Aorta (tissue), 5 donors: Measurements from ENCODE around the gene SIM1. TPM values are rescaled to one million over a fixed set of nuclear protein-coding genes. Genes with fewer than 3 reads are reported as not detected.

Source experiments
- ATAC-seq: fragments of 200-7000 bp; cut with Tn5 transposase; one replicate; pipeline ENCODE4 v1.9.1; 2022; ENCODE audit warnings: moderate library complexity; ENCODE audit not compliant: low FRiP score
- DNase-seq, 2 donors: peaks; one replicate each; pipeline ENCODE4 v3.0.0-alpha.2; 2020
- H3K27ac ChIP-seq, 2 donors: one replicate each; pipeline ENCODE4 v1.5.1; 2013; ENCODE audit warnings: low read length in 2 of 2, mild to moderate bottlenecking in 2 of 2, moderate library complexity in 2 of 2, control low read depth in 1 of 2, inconsistent platforms in 1 of 2, low read depth in 1 of 2
- H3K27me3 ChIP-seq, 2 donors: one replicate each; pipeline ENCODE4 v1.6.1; 2013; ENCODE audit warnings: control low read depth in 1 of 2, low read length in 1 of 2, mild to moderate bottlenecking in 1 of 2, moderate library complexity in 1 of 2; ENCODE audit not compliant: insufficient read depth in 2 of 2, control insufficient read depth in 1 of 2
- H3K36me3 ChIP-seq, 2 donors: one replicate each; pipeline ENCODE4 v1.6.1; 2013; ENCODE audit warnings: control low read depth in 1 of 2, low read length in 1 of 2, mild to moderate bottlenecking in 1 of 2; ENCODE audit not compliant: insufficient read depth in 2 of 2, control insufficient read depth in 1 of 2
- H3K4me1 ChIP-seq, 2 donors: one replicate each; pipeline ENCODE4 v1.6.1; 2013; ENCODE audit warnings: low read length in 2 of 2, control low read depth in 1 of 2, mild to moderate bottlenecking in 1 of 2, moderate library complexity in 1 of 2; ENCODE audit not compliant: insufficient read depth in 2 of 2, control insufficient read depth in 1 of 2
- H3K4me3 ChIP-seq, 2 donors: one replicate each; pipeline ENCODE4 v1.5.1; 2013; ENCODE audit warnings: low read length in 2 of 2, control low read depth in 1 of 2, mild to moderate bottlenecking in 1 of 2
- H3K9me3 ChIP-seq: one replicate; pipeline ENCODE4 v1.6.1; 2013; ENCODE audit warnings: mild to moderate bottlenecking, low read length; ENCODE audit not compliant: control insufficient read depth
- WGBS, 2 donors: extraction: QIAGEN DNeasy Blood & Tissue Kit; methylation state at CpG; one replicate each; pipeline ENCODE4 v1.1.7; 2013; 5-methylcytosine and 5-hydroxymethylcytosine counted together
- intact Hi-C, 2 donors: fragments of 100-400 bp; cut with DNase I; formaldehyde crosslinking; loops; one replicate each; pipeline versions ENCODE4 v1.14.2 to v1.15.0; 2022
- polyA plus RNA-seq, 2 donors: library from polyadenylated mRNA; stranded (reverse); fragments of 200-250 nt; gene quantifications; one replicate each; pipeline ENCODE4 v1.2.3, GENCODE V29; 2013
- total RNA-seq, 2 donors: library from RNA; stranded (reverse); fragmentation: NEBNext Ultra II Directional; extraction: Animal tissue kit (Norgen Biotek cat#: 25700); gene quantifications; one replicate each; pipeline ENCODE4 v1.2.1, GENCODE V29; 2021
- donor health status: healthy with polysubstance abuse.
- donor health status: Bipolar disorder and iron deficiency.
- donor health status: DM: no; HTN: no; CAD: no.
- donor health status: DM: no; HTN: no; CAD: no.
- donor health status: DM: yes; HTN: yes; CAD: no.

Gene SIM1
- total and polyA plus RNA-seq, 4 donors: 0.10 TPM; not detected in 3

- Histone ChIP-seq H3K36me3 (no peaks in the 10 kb centered on the region), H3K9me3 (peaks cover 1% of the 10 kb centered on the region), H3K27me3 (no peaks in the 10 kb centered on the region), H3K4me3 (no peak overlapping the region), H3K27ac (no peak overlapping the region), H3K4me1 (no peaks in the 10 kb centered on the region)
- intact Hi-C loops: loop anchor here in 1 of 2 donors (10.0 kb wide), 1 partner anchor 173 kb away; no protein-coding TSS in a partner anchor
- ATAC-seq (no peak), DNase-seq (no peak)
- WGBS, 2 donors: 71 to 73% methylated on average over 13 of the region's 13 CpGs
These were observed 27.4 kb upstream of the SIM1 start for GRCh38 chr6:100491952-100492670.

DNA sequence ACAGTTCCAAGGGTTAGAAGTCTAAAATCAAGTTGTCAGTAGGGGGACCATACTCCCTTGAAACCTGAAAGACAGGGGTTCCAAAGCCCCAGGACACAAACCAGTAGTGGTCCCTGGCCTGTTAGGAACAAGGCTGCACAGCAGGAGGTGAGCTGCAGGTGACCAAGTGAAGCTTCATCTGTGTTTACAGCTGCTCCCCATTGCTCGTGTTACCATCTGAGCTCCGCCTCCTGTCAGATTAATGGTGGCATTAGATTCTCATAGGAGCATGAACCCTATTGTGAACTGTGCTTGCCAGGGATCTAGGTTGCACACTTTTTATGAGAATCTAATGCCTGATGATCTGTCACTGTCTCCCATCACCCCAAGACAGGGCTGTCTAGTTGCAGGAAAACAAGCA lies 25.3 kb upstream of the SIM1 start:
- intact Hi-C loops: loop anchor here in 1 of 2 donors (10.0 kb wide), 1 partner anchor 175 kb away; no protein-coding TSS in a partner anchor

GRCh38 chr6:100488244-100488643 lies 23.5 kb upstream of the SIM1 start:
- WGBS, 2 donors: 79 to 85% methylated on average over 5 of the region's 5 CpGs
- ATAC-seq: no peak
- intact Hi-C loops: loop anchor here in 1 of 2 donors (10.0 kb wide), 1 partner anchor 483 kb away; no protein-coding TSS in a partner anchor
- peaks cover 1% of the 10 kb centered on the region for H3K9me3 ChIP-seq
- no peak overlapping the region for H3K27ac ChIP-seq
- H3K36me3 ChIP-seq: no peaks in the 10 kb centered on the region
- DNase-seq: no peak
- H3K27me3 ChIP-seq: no peaks in the 10 kb centered on the region
- H3K4me3 ChIP-seq: no peak overlapping the region
- H3K4me1 ChIP-seq: no peaks in the 10 kb centered on the region

More for the DNA sequence above, 25.3 kb upstream of the SIM1 start:
- H3K27me3 ChIP-seq: no peaks in the 10 kb centered on the region
- DNase-seq (no peak), ATAC-seq (no peak)
- peaks cover 1% of the 10 kb centered on the region for H3K9me3 ChIP-seq
- H3K4me3 ChIP-seq: no peak overlapping the region
- H3K4me1 ChIP-seq: no peaks in the 10 kb centered on the region
- 90 to 92% methylated on average over 2 of the region's 2 CpGs for WGBS, 2 donors
- H3K27ac ChIP-seq: no peak overlapping the region
- no peaks in the 10 kb centered on the region for H3K36me3 ChIP-seq

DNA sequence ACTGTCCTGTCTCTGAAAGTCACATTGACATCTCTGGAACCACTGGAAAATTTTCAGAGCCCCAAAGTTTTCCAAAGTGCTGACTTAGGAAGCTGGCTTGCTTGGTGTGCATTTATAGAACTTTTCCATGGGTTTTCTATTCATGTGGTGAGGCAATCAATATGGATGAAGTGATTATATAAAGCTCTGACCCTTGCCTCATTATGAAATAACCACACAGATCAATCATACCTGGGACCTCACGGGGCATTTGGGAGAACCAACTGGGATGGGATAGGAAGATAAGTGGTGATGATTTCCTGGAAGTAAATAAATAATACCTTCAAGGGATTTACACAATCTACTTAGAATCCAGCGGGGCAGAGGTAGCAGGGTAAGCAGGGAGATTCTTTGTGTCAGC lies 22.9 kb upstream of the SIM1 start:
- H3K4me3 ChIP-seq: no peak overlapping the region
- H3K27me3 ChIP-seq: no peaks in the 10 kb centered on the region
- ATAC-seq (no peak), DNase-seq (no peak)
- H3K27ac ChIP-seq: no peak overlapping the region
- intact Hi-C loops: loop anchor here in 1 of 2 donors (10.0 kb wide), 1 partner anchor 483 kb away; no protein-coding TSS in a partner anchor
- H3K4me1 ChIP-seq: no peaks in the 10 kb centered on the region
- peaks cover 1% of the 10 kb centered on the region for H3K9me3 ChIP-seq
- no peaks in the 10 kb centered on the region for H3K36me3 ChIP-seq
- whole genome bisulfite sequencing, 2 donors: 97 to 98% methylated on average over 2 of the region's 2 CpGs

DNA sequence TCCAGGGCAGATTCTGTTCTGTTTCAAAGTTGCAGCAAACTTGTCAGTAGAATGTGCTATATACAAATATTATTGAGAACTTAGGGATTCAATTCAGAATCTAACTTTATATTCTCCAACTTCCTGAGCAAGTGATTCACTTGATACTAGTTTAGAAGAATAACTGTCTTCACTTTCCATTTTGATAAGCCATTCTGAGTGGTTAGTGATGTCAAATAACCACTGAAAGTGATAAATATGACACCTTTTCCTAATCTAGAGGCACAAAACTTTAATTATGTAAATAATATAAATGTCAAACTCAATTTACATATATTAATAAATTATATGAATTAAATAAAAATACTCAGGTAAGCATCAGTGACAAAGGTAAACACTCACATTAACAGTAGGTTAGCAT lies 20.5 kb upstream of the SIM1 start:
- intact Hi-C loops: loop anchor here in 1 of 2 donors (10.0 kb wide), 1 partner anchor 480 kb away; no protein-coding TSS in a partner anchor
- Histone ChIP-seq H3K4me3 (no peak overlapping the region), H3K27me3 (no peaks in the 10 kb centered on the region), H3K36me3 (no peaks in the 10 kb centered on the region), H3K27ac (no peak overlapping the region), H3K9me3 (no peaks in the 10 kb centered on the region), H3K4me1 (no peaks in the 10 kb centered on the region)
- ATAC-seq: no peak
- DNase-seq: no peak

GRCh38 chr6:100484474-100484873 lies 19.8 kb upstream of the SIM1 start:
- intact Hi-C loops: loop anchor here in 1 of 2 donors (10.0 kb wide), 1 partner anchor 480 kb away; no protein-coding TSS in a partner anchor
- Histone ChIP-seq H3K27me3 (no peaks in the 10 kb centered on the region), H3K4me3 (no peak overlapping the region), H3K36me3 (no peaks in the 10 kb centered on the region), H3K27ac (no peak overlapping the region), H3K9me3 (no peaks in the 10 kb centered on the region), H3K4me1 (no peaks in the 10 kb centered on the region)
- DNase-seq: no peak
- ATAC-seq: no peak
- WGBS, 2 donors: 66 to 81% methylated on average over 5 of the region's 5 CpGs

DNA sequence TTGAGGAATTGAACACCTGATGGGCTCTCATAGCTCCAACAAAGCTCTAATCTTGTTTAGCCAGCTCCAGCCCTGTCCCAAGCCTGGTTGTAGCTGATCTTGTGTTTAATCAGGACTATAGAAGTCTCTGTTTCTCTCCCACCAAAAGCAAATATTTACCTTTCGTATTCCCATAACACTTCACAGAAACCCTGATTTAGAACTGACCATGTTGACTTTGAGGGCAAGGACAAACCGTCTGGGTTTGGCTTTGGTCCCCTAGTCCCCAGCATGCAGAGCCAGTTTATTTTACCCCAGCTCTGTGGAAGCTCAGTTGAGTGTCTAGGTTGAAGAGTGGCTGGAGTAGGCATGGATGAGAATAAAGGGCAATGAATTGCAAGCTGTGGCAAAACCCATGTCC lies 18.0 kb upstream of the SIM1 start:
- H3K9me3 ChIP-seq: no peaks in the 10 kb centered on the region
- no peak overlapping the region for H3K4me3 ChIP-seq
- no peaks in the 10 kb centered on the region for H3K36me3 ChIP-seq
- no peak for DNase-seq
- no peaks in the 10 kb centered on the region for H3K4me1 ChIP-seq
- ATAC-seq: no peak
- no peaks in the 10 kb centered on the region for H3K27me3 ChIP-seq
- intact Hi-C loops: loop anchor here in 1 of 2 donors (10.0 kb wide), 1 partner anchor 478 kb away; no protein-coding TSS in a partner anchor
- H3K27ac ChIP-seq: no peak overlapping the region
- 45 to 48% methylated on average over 2 of the region's 2 CpGs for WGBS, 2 donors

- H3K36me3 ChIP-seq: no peaks in the 10 kb centered on the region
- no peak overlapping the region for H3K4me3 ChIP-seq
- H3K9me3 ChIP-seq: peaks cover 2% of the 10 kb centered on the region
- no peaks in the 10 kb centered on the region for H3K27me3 ChIP-seq
- 82 to 92% methylated on average over 3 of the region's 3 CpGs for WGBS, 2 donors
- no peak for DNase-seq
- no peaks in the 10 kb centered on the region for H3K4me1 ChIP-seq
- ATAC-seq: no peak
- no peak overlapping the region for H3K27ac ChIP-seq
- intact Hi-C loops: loop anchor here (1.0 to 10.0 kb wide), 4 partner anchors 303 to 475 kb away; no protein-coding TSS in a partner anchor
These were observed 14.7 kb upstream of the SIM1 start for GRCh38 chr6:100479179-100480035.
